Activated CD4-positive, alpha-beta T cell treated with anti-CD3 and anti-CD28 coated beads, Interleukin-2, amount 10 ng/mL, durations not matched to agents 7 days and 5 days (primary cell): ENCODE results near the gene FIS1. TPM values are rescaled to one million over a fixed set of nuclear protein-coding genes. Genes with fewer than 3 reads are reported as not detected.
A peak's percentile ranks its signal among the peaks of the same experiment; 100 is the strongest.

ENCODE experiments used
- CTCF ChIA-PET: fragments of 350-600 bp; sonication (Branson Sonifier 250); formaldehyde crosslinking; loops from one replicate; lab custom pipeline; 2021; ENCODE audit warnings: antibody characterized with exemption; lab: Charles Lee
- POLR2A ChIA-PET: fragments of 350-600 bp; sonication (Branson Sonifier 250); formaldehyde crosslinking; loops from one replicate; lab custom pipeline; 2021; ENCODE audit warnings: antibody characterized with exemption; lab: Charles Lee
- DNase-seq: peaks from one replicate; pipeline ENCODE4 v3.0.0-alpha.2; 2020
- H3K27ac Mint-ChIP-seq: one replicate; pipeline ENCODE4 v1.8.0; 2021; ENCODE audit warnings: mild to moderate bottlenecking, moderate library complexity, mixed read lengths
- H3K27me3 Mint-ChIP-seq: one replicate; pipeline ENCODE4 v1.8.0; 2021; ENCODE audit warnings: mixed read lengths
- H3K36me3 Mint-ChIP-seq: one replicate; pipeline ENCODE4 v1.8.0; 2021; ENCODE audit warnings: low read depth, mixed read lengths
- H3K4me1 Mint-ChIP-seq: one replicate; pipeline ENCODE4 v1.8.0; 2021; ENCODE audit warnings: mixed read lengths
- H3K4me3 Mint-ChIP-seq: one replicate; pipeline ENCODE4 v1.8.0; 2021; ENCODE audit warnings: mild to moderate bottlenecking, moderate library complexity, mixed read lengths
- H3K9me3 Mint-ChIP-seq: one replicate; pipeline ENCODE4 v1.8.0; 2021; ENCODE audit warnings: mixed read lengths
- total RNA-seq, 2 experiments: library from RNA; stranded (reverse); gene quantifications; one replicate each; pipeline ENCODE4 v1.2.3, GENCODE V29; 2021

The FIS1 gene
- total RNA-seq, 2 experiments from 2014 or later = 87.3 to 103 TPM

GRCh38 chr7:101250324-101250723, 5.4 kb upstream of the FIS1 start:
- peak overlapping the region; percentile 5 for H3K27ac Mint-ChIP-seq
- ChIA-PET POLR2A (no interaction called here), CTCF (interaction anchor here (1.2 kb wide), 1 partner anchor 106 kb away, joined by 3 read pairs; no protein-coding TSS in a partner anchor)
- DNase-seq = no peak
- no peaks in the 10 kb centered on the region for H3K27me3 Mint-ChIP-seq
- peak overlapping the region; percentile 100 for H3K4me3 Mint-ChIP-seq
- H3K9me3 Mint-ChIP-seq = no peaks in the 10 kb centered on the region
- peaks cover 23% of the 10 kb centered on the region for H3K36me3 Mint-ChIP-seq
- peaks cover 35% of the 10 kb centered on the region for H3K4me1 Mint-ChIP-seq

GRCh38 chr7:101248276-101248675, 3.4 kb upstream of the FIS1 start:
- Mint-ChIP-seq H3K4me1 (peaks cover 47% of the 10 kb centered on the region), H3K27ac (no peak overlapping the region), H3K4me3 (no peak overlapping the region), H3K36me3 (peaks cover 31% of the 10 kb centered on the region), H3K9me3 (no peaks in the 10 kb centered on the region), H3K27me3 (no peaks in the 10 kb centered on the region)
- CTCF ChIA-PET = interaction anchor here (0.9 kb wide), 1 partner anchor 10 kb away, joined by 4 read pairs; the partner anchor contains the start of gene CLDN15
- DNase-seq = no peak
- POLR2A ChIA-PET = no interaction called here

- CTCF ChIA-PET = interaction anchor here (1.4 to 5.6 kb wide), 8 partner anchors 9 to 102 kb away, joined by 4 to 58 read pairs (median 16); partner anchors contain the start of genes PLOD3, VGF and ZNHIT1
- no peaks in the 10 kb centered on the region for H3K9me3 Mint-ChIP-seq
Measured at GRCh38 chr7:101245147-101245668, 327 bp upstream of the FIS1 start.

GRCh38 chr7:101243646-101244374, 1.1 kb downstream of the FIS1 start:
- Mint-ChIP-seq H3K9me3 (no peaks in the 10 kb centered on the region), H3K4me1 (peaks cover 43% of the 10 kb centered on the region), H3K36me3 (peaks cover 18% of the 10 kb centered on the region), H3K27me3 (no peaks in the 10 kb centered on the region), H3K4me3 (peak overlapping the region; percentile 88), H3K27ac (peak overlapping the region; percentile 97)
- DNase-seq = no peak
- POLR2A ChIA-PET = interaction anchor here (0.7 to 1.1 kb wide), 2 partner anchors 26 to 100 kb away, joined by 4 to 11 read pairs; partner anchors contain the start of genes PLOD3 and ZNHIT1
- CTCF ChIA-PET = interaction anchor here (0.6 to 5.6 kb wide), 20 partner anchors 10 to 1417 kb away, joined by 3 to 58 read pairs (median 4); partner anchors contain the start of genes AP1S1, PLOD3, VGF and ZNHIT1

More at GRCh38 chr7:101245147-101245668, 327 bp upstream of the FIS1 start:
- peak overlapping the region; percentile 97 for H3K27ac Mint-ChIP-seq
- no peak for DNase-seq
- peak overlapping the region; percentile 88 for H3K4me3 Mint-ChIP-seq
- H3K27me3 Mint-ChIP-seq = no peaks in the 10 kb centered on the region
- POLR2A ChIA-PET = no interaction called here
- peaks cover 24% of the 10 kb centered on the region for H3K36me3 Mint-ChIP-seq
- peaks cover 43% of the 10 kb centered on the region for H3K4me1 Mint-ChIP-seq

GRCh38 chr7:101241443-101242349, 3.2 kb downstream of the FIS1 start:
- Mint-ChIP-seq H3K4me1 (peaks cover 37% of the 10 kb centered on the region), H3K27me3 (no peaks in the 10 kb centered on the region), H3K4me3 (no peak overlapping the region), H3K27ac (peak overlapping the region; percentile 36), H3K36me3 (peaks cover 15% of the 10 kb centered on the region), H3K9me3 (no peaks in the 10 kb centered on the region)
- POLR2A ChIA-PET = no interaction called here
- CTCF ChIA-PET = interaction anchor here (0.6 to 5.6 kb wide), 4 partner anchors 12 to 1103 kb away, joined by 3 to 33 read pairs (median 4); no protein-coding TSS in a partner anchor
- DNase-seq = no peak

- H3K27ac Mint-ChIP-seq = peak overlapping the region; percentile 41
- no peaks in the 10 kb centered on the region for H3K27me3 Mint-ChIP-seq
- H3K36me3 Mint-ChIP-seq = peaks cover 15% of the 10 kb centered on the region
- ChIA-PET CTCF (interaction anchor here (0.6 to 5.6 kb wide), 3 partner anchors 13 to 1102 kb away, joined by 4 to 33 read pairs (median 5); no protein-coding TSS in a partner anchor), POLR2A (no interaction called here)
- DNase-seq = no peak
- H3K4me1 Mint-ChIP-seq = peaks cover 35% of the 10 kb centered on the region
- no peaks in the 10 kb centered on the region for H3K9me3 Mint-ChIP-seq
- no peak overlapping the region for H3K4me3 Mint-ChIP-seq
Measured at GRCh38 chr7:101241015-101241363, 3.9 kb downstream of the FIS1 start.

- no peaks in the 10 kb centered on the region for H3K9me3 Mint-ChIP-seq
- H3K4me1 Mint-ChIP-seq = peaks cover 29% of the 10 kb centered on the region
- POLR2A ChIA-PET = no interaction called here
- DNase-seq = no peak
- H3K4me3 Mint-ChIP-seq = no peak overlapping the region
- H3K36me3 Mint-ChIP-seq = peaks cover 10% of the 10 kb centered on the region
- CTCF ChIA-PET = interaction anchor here (5.6 kb wide), 1 partner anchor 14 kb away, joined by 33 read pairs; no protein-coding TSS in a partner anchor
- no peaks in the 10 kb centered on the region for H3K27me3 Mint-ChIP-seq
- peak overlapping the region; percentile 19 for H3K27ac Mint-ChIP-seq
Measured at GRCh38 chr7:101240226-101241014, 4.5 kb downstream of the FIS1 start.

GRCh38 chr7:101239951-101240220, 5.0 kb downstream of the FIS1 start:
- no peak overlapping the region for H3K27ac Mint-ChIP-seq
- ChIA-PET CTCF (no interaction called here), POLR2A (no interaction called here)
- H3K36me3 Mint-ChIP-seq = peaks cover 7% of the 10 kb centered on the region
- peaks cover 25% of the 10 kb centered on the region for H3K4me1 Mint-ChIP-seq
- no peak overlapping the region for H3K4me3 Mint-ChIP-seq
- H3K27me3 Mint-ChIP-seq = no peaks in the 10 kb centered on the region
- no peaks in the 10 kb centered on the region for H3K9me3 Mint-ChIP-seq
- no peak for DNase-seq

- Mint-ChIP-seq H3K4me1 (peaks cover 25% of the 10 kb centered on the region), H3K4me3 (no peak overlapping the region), H3K27me3 (no peaks in the 10 kb centered on the region), H3K36me3 (peaks cover 7% of the 10 kb centered on the region), H3K9me3 (no peaks in the 10 kb centered on the region), H3K27ac (no peak overlapping the region)
- POLR2A ChIA-PET = no interaction called here
- no peak for DNase-seq
- CTCF ChIA-PET = no interaction called here
Measured at GRCh38 chr7:101239191-101239950, 5.5 kb downstream of the FIS1 start.

- Mint-ChIP-seq H3K9me3 (no peaks in the 10 kb centered on the region), H3K27me3 (no peaks in the 10 kb centered on the region), H3K36me3 (peaks cover 2% of the 10 kb centered on the region), H3K27ac (no peak overlapping the region), H3K4me3 (no peak overlapping the region), H3K4me1 (peaks cover 19% of the 10 kb centered on the region)
- DNase-seq = no peak
- ChIA-PET CTCF (interaction anchor here (1.0 to 2.0 kb wide), 5 partner anchors 10 to 94 kb away, joined by 3 to 7 read pairs (median 3); no protein-coding TSS in a partner anchor), POLR2A (no interaction called here)
Measured at GRCh38 chr7:101238226-101239182, 6.4 kb downstream of the FIS1 start.
